MM.1S (cell line): ENCODE results near the gene BTC.

Source experiments
- DNase-seq: peaks from one replicate; pipeline ENCODE4 v3.0.0-alpha.2; 2015
- H2AFZ ChIP-seq: fragments of 300-600 bp; sonication (generic); 2 replicates; pipeline ENCODE4 v1.6.0; 2016; ENCODE audit warnings: antibody characterized with exemption, low read length
- H3F3A ChIP-seq: fragments of 300-600 bp; sonication (generic); 2 replicates; pipeline ENCODE4 v1.6.1; 2016; ENCODE audit warnings: mild to moderate bottlenecking, antibody characterized with exemption, low read length, moderate library complexity, mixed read lengths; ENCODE audit not compliant: insufficient read depth
- H3K27ac ChIP-seq: fragments of 300-600 bp; sonication (generic); 2 replicates; pipeline ENCODE4 v1.5.1; 2016; ENCODE audit warnings: mild to moderate bottlenecking, low read length
- H3K27me3 ChIP-seq: fragments of 300-600 bp; sonication (generic); replicated peaks from 2 replicates; pipeline ENCODE4 v1.6.0; 2016; ENCODE audit warnings: low read length; ENCODE audit not compliant: insufficient read depth
- H3K36me3 ChIP-seq: fragments of 300-600 bp; sonication (generic); replicated peaks from 2 replicates; pipeline ENCODE4 v1.6.1; 2016; ENCODE audit warnings: mild to moderate bottlenecking, low read length, mixed read lengths; ENCODE audit not compliant: insufficient read depth
- H3K4me1 ChIP-seq: fragments of 300-600 bp; sonication (generic); 2 replicates; pipeline ENCODE4 v1.6.1; 2016; ENCODE audit warnings: low read length, mixed read lengths
- H3K4me2 ChIP-seq: fragments of 300-600 bp; sonication (generic); 2 replicates; pipeline ENCODE4 v1.6.0; 2016; ENCODE audit warnings: low read depth, low read length
- H3K4me3 ChIP-seq: fragments of 300-600 bp; sonication (generic); 2 replicates; pipeline ENCODE4 v1.5.1; 2016; ENCODE audit warnings: low read length, mixed read lengths
- H3K79me2 ChIP-seq: fragments of 300-600 bp; sonication (generic); 2 replicates; pipeline ENCODE4 v1.6.1; 2016; ENCODE audit warnings: mixed run types, low read length, mixed read lengths
- H3K9ac ChIP-seq: fragments of 300-600 bp; sonication (generic); 2 replicates; pipeline ENCODE4 v1.6.1; 2016; ENCODE audit warnings: low read length, mixed read lengths
- H3K9me2 ChIP-seq: fragments of 300-600 bp; sonication (generic); replicated peaks from 2 replicates; pipeline ENCODE4 v1.6.1; 2016; ENCODE audit warnings: mild to moderate bottlenecking, low read length, mixed read lengths; ENCODE audit not compliant: insufficient read depth
- H3K9me3 ChIP-seq: fragments of 300-600 bp; sonication (generic); replicated peaks from 2 replicates; pipeline ENCODE4 v1.6.1; 2016; ENCODE audit warnings: mild to moderate bottlenecking, low read length, mixed read lengths; ENCODE audit not compliant: insufficient read depth
- H4K20me1 ChIP-seq: fragments of 300-600 bp; sonication (generic); 2 replicates; pipeline ENCODE4 v1.6.1; 2016; ENCODE audit warnings: mild to moderate bottlenecking, low read length, moderate library complexity, mixed read lengths; ENCODE audit not compliant: insufficient read depth
- EZH2 ChIP-seq: fragments of 300-600 bp; sonication (generic); optimal IDR thresholded peaks from 2 replicates; pipeline ENCODE3; 2017; ENCODE audit warnings: low read depth, mild to moderate bottlenecking, antibody characterized with exemption, low read length, mixed read lengths
- EZH2phosphoT487 ChIP-seq: fragments of 300-600 bp; sonication (generic); IDR thresholded peaks from 2 replicates; pipeline ENCODE4 v1.6.1; 2018; ENCODE audit warnings: antibody characterized with exemption, low read length
- TF ChIP-seq, protein P1 (sequence below): fragments of 300-600 bp; sonication (generic); IDR thresholded peaks from 2 replicates; pipeline ENCODE4 v1.5.1; 2016; ENCODE audit warnings: antibody characterized with exemption, low read length, mixed read lengths

BTC gene

GRCh38 chr4:74738464-74739143 is 55.7 kb downstream of the BTC start:
- H3K9me2 ChIP-seq, result no peaks in the 10 kb centered on the region
- no peak overlapping the region for H3K4me3 ChIP-seq
- H3K27ac ChIP-seq, result no peak overlapping the region
- H3F3A ChIP-seq, result no peaks in the 10 kb centered on the region
- no peaks in the 10 kb centered on the region for H3K27me3 ChIP-seq
- no peaks in the 10 kb centered on the region for H4K20me1 ChIP-seq
- TF ChIP-seq, protein P1, sequence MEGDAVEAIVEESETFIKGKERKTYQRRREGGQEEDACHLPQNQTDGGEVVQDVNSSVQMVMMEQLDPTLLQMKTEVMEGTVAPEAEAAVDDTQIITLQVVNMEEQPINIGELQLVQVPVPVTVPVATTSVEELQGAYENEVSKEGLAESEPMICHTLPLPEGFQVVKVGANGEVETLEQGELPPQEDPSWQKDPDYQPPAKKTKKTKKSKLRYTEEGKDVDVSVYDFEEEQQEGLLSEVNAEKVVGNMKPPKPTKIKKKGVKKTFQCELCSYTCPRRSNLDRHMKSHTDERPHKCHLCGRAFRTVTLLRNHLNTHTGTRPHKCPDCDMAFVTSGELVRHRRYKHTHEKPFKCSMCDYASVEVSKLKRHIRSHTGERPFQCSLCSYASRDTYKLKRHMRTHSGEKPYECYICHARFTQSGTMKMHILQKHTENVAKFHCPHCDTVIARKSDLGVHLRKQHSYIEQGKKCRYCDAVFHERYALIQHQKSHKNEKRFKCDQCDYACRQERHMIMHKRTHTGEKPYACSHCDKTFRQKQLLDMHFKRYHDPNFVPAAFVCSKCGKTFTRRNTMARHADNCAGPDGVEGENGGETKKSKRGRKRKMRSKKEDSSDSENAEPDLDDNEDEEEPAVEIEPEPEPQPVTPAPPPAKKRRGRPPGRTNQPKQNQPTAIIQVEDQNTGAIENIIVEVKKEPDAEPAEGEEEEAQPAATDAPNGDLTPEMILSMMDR, result no peak
- TF ChIP-seq EZH2 (no peak), EZH2phosphoT487 (no peak)
- no peaks in the 10 kb centered on the region for H3K36me3 ChIP-seq
- no peaks in the 10 kb centered on the region for H3K79me2 ChIP-seq
- no peaks in the 10 kb centered on the region for H3K4me1 ChIP-seq
- H3K9me3 ChIP-seq, result no peaks in the 10 kb centered on the region
- H3K9ac ChIP-seq, result no peak overlapping the region
- DNase-seq, result no peak
- H2AFZ ChIP-seq, result no peak overlapping the region
- no peak overlapping the region for H3K4me2 ChIP-seq

DNA sequence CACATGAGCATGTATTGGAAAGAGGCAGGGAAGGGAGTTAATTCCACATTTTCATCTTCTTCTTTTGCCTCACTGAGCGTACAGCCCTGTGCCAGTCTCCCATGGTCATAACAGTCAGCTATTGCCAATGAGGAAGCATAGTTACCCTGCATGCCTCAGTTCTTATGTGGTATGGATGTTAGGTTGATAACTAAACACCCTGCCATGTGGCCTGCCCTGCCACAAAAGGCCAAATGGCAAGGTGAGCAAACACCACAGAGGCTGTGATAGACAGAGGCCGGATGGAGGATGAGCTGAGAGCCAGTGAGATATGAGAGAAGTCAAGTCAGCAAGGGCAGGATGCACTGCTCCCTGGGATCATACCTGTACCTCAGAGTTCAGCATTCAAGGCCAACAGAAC is 59.3 kb downstream of the BTC start:
- no peak for TF ChIP-seq EZH2phosphoT487
- TF ChIP-seq, protein P1, result no peak
- TF ChIP-seq EZH2, result no peak
- H3K9me3 ChIP-seq, result no peaks in the 10 kb centered on the region
- no peaks in the 10 kb centered on the region for H3K27me3 ChIP-seq
- H3F3A ChIP-seq, result no peaks in the 10 kb centered on the region
- no peaks in the 10 kb centered on the region for H3K4me1 ChIP-seq
- no peaks in the 10 kb centered on the region for H3K36me3 ChIP-seq
- H3K9ac ChIP-seq, result no peak overlapping the region
- no peak overlapping the region for H3K4me2 ChIP-seq
- H3K27ac ChIP-seq, result no peak overlapping the region
- DNase-seq, result no peak
- no peak overlapping the region for H3K4me3 ChIP-seq
- no peaks in the 10 kb centered on the region for H3K9me2 ChIP-seq
- H4K20me1 ChIP-seq, result no peaks in the 10 kb centered on the region
- H3K79me2 ChIP-seq, result no peaks in the 10 kb centered on the region
- no peak overlapping the region for H2AFZ ChIP-seq

DNA sequence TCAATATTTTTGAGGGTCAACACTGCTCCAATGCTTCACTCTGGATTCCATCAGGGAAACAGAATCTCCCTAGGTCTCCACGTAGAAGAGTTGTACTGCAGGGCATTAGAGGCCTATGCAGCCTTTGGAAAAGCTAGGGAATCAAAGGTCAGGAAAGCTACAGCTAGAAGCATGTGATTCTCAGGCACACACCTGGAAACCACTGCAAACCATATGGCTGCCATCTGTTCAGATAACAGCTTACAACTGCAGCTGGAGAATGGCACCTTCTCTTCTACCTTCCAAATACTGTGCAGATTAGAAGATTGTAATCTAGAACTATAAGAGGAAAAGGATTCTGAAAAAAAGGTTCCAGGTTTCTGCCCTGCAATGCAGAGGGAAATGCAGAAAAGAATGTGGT is 60.6 kb downstream of the BTC start:
- no peaks in the 10 kb centered on the region for H3K4me1 ChIP-seq
- H3K9ac ChIP-seq, result no peak overlapping the region
- H3K9me3 ChIP-seq, result no peaks in the 10 kb centered on the region
- no peaks in the 10 kb centered on the region for H3K27me3 ChIP-seq
- H3K27ac ChIP-seq, result no peak overlapping the region
- no peaks in the 10 kb centered on the region for H4K20me1 ChIP-seq
- H2AFZ ChIP-seq, result no peak overlapping the region
- no peak for DNase-seq
- no peaks in the 10 kb centered on the region for H3K79me2 ChIP-seq
- TF ChIP-seq, protein P1, result no peak
- no peak for TF ChIP-seq EZH2phosphoT487
- TF ChIP-seq EZH2, result no peak
- no peaks in the 10 kb centered on the region for H3K9me2 ChIP-seq
- no peaks in the 10 kb centered on the region for H3K36me3 ChIP-seq
- H3K4me2 ChIP-seq, result no peak overlapping the region
- H3K4me3 ChIP-seq, result no peak overlapping the region
- H3F3A ChIP-seq, result no peaks in the 10 kb centered on the region
